Stimulated activated CD8-positive, alpha-beta memory T cell treated with anti-CD3 and anti-CD28 coated beads, Interleukin-2, amount 100 ng/mL, for 1 hour (primary cell): ENCODE measurements around the gene UGGT2.

Source experiments
- DNase-seq, 2 donors: peaks; one replicate each; pipeline ENCODE4 v3.0.0-alpha.2; 2020; ENCODE audit warnings: low read depth in 2 of 2

The UGGT2 gene, protein sequence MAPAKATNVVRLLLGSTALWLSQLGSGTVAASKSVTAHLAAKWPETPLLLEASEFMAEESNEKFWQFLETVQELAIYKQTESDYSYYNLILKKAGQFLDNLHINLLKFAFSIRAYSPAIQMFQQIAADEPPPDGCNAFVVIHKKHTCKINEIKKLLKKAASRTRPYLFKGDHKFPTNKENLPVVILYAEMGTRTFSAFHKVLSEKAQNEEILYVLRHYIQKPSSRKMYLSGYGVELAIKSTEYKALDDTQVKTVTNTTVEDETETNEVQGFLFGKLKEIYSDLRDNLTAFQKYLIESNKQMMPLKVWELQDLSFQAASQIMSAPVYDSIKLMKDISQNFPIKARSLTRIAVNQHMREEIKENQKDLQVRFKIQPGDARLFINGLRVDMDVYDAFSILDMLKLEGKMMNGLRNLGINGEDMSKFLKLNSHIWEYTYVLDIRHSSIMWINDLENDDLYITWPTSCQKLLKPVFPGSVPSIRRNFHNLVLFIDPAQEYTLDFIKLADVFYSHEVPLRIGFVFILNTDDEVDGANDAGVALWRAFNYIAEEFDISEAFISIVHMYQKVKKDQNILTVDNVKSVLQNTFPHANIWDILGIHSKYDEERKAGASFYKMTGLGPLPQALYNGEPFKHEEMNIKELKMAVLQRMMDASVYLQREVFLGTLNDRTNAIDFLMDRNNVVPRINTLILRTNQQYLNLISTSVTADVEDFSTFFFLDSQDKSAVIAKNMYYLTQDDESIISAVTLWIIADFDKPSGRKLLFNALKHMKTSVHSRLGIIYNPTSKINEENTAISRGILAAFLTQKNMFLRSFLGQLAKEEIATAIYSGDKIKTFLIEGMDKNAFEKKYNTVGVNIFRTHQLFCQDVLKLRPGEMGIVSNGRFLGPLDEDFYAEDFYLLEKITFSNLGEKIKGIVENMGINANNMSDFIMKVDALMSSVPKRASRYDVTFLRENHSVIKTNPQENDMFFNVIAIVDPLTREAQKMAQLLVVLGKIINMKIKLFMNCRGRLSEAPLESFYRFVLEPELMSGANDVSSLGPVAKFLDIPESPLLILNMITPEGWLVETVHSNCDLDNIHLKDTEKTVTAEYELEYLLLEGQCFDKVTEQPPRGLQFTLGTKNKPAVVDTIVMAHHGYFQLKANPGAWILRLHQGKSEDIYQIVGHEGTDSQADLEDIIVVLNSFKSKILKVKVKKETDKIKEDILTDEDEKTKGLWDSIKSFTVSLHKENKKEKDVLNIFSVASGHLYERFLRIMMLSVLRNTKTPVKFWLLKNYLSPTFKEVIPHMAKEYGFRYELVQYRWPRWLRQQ (N-terminal part only)

DNA sequence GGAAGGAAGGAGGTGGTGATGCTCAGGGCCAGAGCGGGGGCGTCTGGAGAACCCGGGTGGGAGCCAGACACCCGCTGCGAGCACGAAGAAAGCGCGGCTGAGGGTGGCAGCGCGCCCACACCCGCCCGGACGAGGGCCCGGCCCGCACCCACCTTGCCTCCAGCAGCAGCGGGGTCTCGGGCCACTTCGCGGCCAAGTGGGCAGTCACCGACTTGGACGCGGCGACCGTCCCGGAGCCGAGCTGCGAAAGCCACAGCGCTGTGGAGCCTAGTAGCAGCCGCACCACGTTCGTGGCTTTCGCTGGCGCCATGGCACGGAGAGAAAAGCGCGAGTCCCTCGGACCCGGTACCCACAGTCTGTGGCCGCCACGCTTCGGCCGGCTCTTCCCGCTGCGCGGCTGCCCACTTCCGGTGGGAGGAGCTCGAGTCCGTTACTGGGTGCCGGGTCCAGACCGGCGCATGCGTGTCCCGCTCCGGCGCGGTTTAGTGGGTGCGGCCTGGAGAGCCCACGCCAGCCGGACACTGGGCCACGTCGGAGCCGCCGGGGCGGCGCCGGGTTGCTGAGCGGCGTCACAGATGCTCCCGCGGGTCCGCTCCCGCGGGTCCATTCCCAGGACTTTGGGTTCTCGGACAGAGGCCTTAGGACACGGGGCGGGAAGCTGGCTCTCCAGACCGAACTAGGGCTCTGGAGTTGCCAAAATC is at the start of gene UGGT2:
Gene UGGT2, minus strand, starts transcription at position 399 of the 701 bp plus-strand sequence. Its CDS starts 89 bp downstream, at position 310.
- no peak for DNase-seq

DNA sequence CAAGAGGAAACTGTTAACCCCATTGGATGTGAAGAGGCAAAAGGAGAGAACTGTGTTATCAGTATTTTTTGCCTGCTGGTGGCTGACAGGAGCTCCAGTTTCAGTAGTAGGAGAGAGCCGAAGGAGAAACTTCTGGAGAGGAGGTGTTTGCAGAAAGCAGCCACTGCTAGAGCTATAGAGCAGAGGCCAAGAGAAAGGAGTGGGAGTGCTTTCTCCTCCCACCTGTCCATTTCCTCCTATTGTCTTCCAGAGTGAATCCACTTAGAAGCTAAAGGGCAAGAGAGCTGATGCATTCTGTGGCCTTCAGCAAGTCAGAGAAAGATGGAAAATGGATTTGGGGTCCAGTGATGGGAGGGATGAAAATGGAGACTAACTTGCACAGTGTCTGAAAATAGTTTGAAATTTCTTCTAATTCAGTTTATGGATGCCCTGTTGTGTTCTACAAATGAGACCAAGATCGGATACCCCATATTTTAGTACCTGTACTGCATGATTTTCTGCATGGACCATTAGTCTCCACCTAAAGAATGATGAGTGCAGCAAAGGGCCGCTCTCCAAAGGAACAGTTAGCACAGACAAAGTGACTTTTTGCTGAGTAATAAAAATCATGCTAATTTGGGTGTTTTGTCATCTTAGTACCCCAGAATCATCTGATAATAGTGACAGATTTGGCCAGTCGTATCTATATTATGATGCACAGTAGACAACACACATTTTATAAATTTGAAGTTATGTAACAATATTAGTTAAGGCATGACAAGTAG is 47.4 kb upstream of the UGGT2 start:
- no peak for DNase-seq

DNA sequence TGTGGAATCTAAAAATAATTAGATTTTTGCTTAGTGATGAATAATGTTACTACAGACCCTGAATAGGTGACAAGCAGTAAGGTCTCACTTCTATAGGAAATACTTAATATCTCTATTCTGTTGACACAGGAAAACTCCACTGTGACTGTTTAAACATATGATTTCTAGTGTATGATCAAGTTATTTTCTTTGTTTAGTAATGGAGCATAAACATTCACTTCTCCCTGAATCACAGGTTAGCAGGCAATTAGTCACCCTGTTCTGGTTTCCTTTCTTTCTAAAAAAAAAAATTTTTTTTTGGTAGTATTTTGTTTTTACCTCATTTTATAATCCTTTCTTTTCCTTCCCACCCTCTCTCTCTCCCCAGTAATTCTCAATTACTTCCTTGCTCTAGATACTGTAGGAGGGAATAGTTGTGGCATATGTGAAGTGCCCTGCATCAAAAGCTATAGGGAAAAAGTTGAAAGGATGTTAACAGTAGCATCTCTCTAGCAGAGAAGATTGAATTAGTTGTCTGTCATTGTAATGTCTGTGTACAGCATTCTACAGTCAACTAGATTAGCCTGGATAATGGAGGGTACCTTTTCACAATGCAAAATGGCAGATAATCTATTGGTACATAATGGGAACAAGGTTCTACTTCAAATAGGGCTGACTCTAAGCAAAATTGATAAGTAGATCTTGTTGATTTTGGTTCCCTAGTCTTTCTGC is 40.2 kb upstream of the UGGT2 start:
- DNase-seq, result no peak

DNA sequence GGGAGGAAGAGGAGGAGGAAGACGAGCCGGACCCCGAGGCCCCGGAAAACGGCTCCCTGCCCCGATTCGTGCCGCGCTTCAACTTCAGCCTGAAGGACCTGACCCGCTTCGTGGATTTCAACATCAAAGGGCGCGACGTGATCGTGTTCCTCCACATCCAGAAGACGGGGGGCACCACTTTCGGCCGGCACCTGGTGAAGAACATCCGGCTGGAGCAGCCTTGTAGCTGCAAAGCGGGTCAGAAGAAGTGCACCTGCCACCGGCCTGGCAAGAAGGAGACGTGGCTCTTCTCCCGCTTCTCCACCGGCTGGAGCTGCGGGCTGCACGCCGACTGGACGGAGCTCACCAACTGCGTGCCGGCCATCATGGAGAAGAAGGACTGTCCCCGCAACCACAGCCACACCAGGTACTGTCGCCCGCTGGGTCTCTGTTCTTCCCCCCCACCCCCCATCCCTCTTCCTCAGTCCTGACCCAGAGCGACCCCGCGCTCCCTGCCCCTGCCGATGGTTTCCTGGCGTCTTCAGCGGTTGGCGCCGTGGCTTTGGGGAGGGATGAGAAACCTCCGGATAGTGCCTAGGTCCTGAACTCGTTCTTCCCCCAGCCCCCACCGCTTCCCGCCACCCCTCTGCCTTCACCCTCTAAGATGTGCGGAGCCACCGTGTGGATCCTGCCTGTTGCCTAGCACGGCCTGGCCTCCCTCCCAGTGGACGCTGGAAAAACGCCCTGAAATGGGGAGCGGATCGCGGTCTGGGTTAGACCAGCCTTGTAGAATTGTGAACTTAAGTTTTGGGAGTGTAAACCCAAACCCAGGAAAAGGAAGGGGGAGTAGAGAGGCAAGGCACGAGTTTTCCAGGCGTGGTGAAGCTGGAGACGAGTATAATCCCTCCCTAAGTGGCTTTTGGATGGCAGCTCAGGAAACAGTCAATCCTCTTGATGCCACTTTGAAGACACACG is 38.2 kb upstream of the UGGT2 start:
- no peak for DNase-seq

DNA sequence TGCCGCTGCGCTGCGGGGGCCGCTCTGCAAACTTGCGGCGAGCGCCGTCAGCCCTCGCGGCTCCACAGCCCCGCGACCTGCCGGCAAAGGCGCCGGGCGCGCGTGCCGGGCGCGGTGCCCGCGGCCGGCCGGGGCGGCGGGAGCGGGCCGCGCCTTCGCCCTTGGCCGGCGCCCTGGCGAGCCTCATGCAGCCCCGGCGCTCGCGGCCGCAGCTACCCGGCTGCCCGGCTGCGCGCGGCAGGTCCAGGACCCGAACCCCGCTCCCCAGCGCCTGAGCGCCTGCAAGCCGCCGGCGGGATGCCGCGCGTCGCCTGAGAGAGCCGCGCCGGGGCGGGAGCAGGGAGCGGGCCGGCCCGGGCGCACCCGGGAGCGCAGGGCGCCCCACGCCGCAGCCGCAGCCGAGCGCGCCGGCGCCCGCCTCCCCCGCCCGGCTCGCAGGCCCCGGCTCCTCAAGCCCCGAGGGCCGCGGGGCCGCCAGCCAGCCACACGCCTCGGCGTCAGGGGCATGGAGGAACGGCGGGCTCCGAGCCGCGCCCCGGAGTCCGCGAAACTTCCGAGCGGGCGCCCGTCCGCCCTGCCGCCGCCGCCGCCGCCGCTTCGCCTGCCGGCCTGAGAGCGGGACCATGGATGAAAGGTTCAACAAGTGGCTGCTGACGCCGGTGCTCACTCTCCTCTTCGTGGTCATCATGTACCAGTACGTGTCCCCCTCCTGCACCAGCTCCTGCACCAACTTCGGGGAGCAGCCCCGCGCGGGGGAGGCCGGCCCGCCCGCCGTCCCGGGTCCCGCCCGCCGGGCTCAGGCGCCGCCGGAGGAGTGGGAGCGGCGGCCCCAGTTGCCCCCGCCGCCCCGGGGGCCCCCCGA is 37.3 kb upstream of the UGGT2 start:
- DNase-seq, result no peak

DNA sequence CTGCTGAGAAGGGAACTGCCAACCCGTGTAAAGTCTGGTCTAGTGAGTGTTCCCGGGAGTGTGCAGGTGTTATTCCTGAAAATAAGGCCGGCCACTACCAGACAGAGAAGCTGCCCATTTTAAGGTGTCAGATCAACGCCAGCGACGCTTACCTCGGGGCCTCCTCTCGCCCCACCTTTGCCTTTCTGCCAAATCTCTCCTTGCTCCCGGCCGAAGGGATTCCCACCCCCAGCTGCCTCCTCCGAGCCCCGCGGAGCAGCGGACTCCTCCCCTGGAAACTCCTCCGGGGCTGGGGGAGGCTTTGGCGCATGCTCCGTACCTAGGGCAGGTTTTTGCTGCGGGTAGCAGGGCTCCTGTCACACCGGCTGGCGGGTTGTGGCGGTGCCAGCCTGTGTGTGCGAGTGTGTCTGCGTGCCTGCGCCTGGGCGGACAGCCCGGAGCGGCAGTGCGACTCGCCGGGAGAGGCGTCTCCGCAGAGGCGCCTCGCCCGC is 36.6 kb upstream of the UGGT2 start, which contains the start of gene HS6ST3:
Gene HS6ST3, plus strand, starts transcription at position 359 of the 491 bp plus-strand sequence.
- no peak for DNase-seq

DNA sequence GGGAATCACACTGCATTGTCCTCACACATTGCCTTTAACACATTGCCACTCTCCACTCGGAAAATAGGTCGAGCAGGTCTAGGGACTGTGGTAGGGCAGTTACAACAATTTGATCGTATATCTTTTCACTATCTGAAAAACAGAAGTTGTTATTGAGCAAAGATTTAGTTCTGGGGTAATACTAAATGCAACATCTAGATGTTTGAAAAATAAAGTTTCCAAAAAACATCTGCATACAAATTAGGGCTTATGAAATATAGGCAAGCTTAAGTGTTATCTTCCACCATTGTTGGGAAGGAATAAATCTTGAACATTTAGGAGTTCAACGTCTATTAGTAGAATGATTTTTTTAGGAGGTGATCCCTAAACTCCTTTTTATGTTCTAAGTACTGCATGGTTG is 35.9 kb upstream of the UGGT2 start:
- no peak for DNase-seq

DNA sequence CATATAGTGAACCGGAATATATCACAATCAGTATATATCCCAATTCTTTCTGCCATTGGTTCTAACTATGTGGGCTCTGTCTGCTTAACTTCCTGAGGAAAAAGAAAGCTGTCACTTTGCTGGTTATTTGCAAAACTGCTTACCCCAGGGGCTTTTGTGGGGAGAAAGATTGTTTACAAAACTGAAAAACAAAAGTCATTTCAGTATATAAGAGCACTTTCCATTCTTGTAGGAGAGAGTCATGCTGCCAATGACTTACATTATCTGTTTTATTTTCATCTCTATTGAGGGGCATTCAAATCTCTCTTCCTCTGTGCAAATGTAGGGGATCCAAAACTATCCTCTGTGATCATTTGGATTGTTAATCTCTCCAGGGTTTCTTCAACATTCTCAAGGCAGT is 33.5 kb upstream of the UGGT2 start:
- DNase-seq, result no peak

DNA sequence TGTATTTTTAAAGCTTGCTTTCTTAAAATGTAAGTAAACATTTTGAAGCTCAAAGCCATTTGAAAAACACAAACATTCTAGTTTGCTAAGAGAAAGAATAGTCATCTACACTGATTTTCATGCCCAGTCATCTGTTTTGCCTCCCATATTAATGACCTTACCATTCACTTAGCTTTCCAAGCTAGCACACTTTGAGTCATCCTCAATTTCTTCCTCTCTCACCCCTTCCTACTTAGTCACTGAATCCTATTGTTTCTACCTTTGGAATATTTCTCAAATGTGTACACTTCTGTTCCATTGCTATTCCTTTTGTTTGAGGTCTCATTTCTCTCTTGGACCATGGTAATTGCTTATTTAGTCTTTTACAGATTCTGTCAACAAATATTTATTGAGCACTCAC is 29.4 kb upstream of the UGGT2 start:
- no peak for DNase-seq

DNA sequence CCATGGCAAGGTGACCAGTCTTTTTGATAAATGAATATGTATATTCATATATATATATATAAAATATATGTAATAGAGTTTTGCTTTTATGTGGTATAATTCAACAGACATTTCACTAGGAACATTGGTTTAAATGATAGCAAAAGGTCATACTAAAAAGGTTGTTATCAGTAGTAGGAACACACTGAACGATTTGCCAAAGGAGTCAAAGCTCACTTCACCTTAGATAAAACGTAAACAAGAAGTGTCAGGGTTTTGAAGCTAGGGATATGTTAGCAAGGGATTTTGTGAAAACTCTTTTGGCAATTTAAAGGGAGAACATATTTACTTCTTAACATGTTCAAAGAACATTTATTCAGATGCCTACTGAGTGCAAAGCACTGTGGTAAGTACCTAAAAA is 28.7 kb upstream of the UGGT2 start:
- DNase-seq, result no peak

DNA sequence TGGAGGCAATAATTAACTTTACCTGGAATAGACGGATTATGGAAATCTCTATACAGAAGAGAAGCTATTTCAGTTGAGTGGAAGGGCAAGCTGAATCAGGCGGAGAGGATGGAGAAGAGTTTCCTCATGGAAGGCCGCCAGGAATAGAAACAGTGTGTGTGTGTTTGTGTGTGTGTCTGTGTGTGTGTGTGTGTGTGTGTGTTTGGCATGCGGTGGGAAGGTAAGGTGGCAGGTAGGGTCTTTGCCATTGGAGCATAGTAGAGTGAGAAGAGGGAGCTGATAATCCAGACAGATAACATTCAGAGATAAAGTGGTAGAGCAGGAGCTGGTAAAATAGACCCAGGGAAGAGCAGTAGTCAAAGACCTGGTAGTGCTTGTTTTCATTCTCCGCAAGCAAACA is 27.5 kb upstream of the UGGT2 start:
- DNase-seq, result no peak

DNA sequence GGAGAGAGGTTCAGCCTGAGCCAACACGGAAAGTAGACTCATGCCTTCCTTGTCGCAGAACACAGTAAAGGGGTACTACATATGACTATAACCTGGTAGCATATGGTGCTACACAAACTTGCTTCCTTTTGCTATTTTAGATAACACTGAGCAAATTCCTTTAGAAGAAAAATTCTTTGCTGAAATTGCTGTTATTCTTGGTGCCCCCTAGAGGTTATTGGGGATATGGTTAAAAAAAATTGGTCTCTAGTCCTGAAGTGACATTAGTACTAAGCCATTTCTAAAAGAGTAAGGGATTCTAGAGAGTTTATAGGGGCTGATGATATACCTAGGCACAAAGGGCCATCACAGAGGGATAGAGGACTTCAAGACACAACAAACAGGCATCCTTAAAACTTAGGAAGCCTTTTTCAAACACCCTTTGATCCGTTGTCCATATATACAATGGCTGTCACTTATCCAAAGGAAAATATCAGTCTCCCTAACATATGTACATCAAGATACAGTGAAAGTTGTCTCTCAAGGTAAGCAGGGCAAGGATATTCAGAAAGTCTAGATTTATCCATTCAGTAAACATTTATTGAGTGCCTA is 22.8 kb upstream of the UGGT2 start:
- DNase-seq, result no peak

DNA sequence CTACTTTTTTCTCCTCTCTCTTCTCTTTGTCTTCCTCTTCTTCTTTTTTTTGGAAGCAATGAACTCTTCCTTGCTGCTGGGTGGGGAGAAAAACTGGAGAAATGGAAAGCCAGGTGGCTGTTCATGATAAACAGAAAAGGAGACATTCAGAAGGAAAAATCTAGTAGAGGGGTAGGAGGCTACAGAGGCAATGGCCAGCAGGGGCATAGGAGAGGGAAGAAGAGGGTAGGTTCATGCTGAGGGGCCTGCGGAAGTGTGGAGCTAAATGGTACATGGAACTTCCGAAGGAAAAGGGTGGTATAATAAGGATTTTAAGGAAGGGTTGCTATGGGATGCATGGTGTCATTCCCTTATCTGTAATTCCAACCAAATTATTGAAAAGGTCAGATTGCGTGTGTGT is 19.2 kb upstream of the UGGT2 start:
- no peak for DNase-seq

DNA sequence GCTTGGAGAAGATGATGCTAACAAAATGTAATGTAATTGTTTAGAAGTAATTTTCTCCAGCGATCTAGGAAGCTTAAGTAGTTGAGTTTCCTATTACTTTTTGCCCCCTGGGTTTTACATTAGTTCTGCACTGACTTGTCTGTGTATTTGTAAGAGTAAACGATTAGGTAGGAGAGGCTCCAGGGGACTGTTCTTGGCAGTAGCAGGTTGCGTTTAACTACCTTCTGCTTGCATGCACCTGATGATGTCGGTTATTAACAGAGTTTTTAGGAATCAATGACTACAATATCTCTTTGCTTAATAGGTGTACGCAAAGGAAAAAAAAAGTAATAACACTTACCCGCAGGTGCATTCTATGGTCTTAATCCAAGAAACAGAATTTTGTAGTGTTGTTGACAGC is 18.3 kb upstream of the UGGT2 start:
- no peak for DNase-seq

DNA sequence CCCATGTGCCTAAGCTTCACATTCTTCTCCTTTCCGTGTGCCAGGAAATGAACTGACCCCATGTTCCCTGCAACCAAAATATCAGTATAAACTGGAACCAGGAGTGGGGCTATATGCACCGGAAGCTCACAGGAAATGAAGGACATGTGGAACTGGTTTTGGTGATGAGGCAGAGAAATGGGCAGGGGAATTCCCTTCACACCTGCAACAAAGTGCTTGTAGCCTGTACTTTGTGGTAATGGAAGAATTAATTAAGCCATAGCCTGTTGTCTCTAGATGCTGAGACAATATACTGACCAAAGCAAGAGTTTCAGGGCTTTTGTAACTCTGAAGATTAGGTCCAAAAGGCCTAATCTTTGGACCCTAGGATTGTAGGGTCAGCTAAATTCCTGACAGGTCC is 15.5 kb upstream of the UGGT2 start:
- DNase-seq, result no peak

DNA sequence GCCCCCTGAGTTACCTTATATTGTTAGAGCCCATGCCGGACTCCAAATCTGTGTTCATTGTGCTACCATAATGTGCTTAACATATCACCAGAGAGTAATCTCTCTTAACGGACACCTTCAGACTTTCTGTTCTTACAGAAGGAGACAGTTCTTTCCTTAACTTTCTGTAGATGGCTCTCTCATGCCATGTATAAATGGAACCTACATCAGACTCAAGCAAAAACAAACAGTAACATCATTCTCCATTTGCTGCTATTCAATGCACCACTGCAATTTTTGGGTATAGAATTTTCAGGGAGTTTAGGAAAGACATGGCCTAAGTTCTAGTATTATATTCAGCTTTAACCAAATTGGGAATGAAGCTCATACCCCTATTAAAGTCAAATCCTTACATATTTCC is 12.6 kb upstream of the UGGT2 start:
- no peak for DNase-seq

DNA sequence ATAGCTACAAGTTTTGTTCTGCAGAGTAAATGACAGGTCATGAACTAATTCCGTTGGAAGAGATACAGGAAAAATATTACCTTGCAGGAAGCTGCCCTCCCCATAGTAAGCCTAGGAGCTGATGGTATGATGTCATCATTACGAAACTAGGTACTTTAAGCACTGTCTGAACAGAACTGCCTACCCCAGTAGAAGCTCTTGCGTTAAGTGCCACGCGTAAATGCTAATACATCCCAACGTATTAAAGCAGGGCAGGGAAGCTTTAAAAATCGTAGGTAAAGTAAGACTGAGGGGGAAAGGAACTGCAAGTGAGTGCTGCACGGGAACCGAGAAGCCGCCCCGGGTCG is 572 bp downstream of the UGGT2 start:
- no peak for DNase-seq
